ENCODE data around the gene UBE2O.
"Not testable (repeated sequence)": the region's sequence is repeated elsewhere in the genome, so short reads cannot be mapped to it uniquely, and the experiment has no call there.

UBE2O gene

GRCh38 chr17:76370261-76370993 lies 82.5 kb downstream of the UBE2O start:
- DNase-seq (ENCODE audit: low spot score) = no peak

DNA sequence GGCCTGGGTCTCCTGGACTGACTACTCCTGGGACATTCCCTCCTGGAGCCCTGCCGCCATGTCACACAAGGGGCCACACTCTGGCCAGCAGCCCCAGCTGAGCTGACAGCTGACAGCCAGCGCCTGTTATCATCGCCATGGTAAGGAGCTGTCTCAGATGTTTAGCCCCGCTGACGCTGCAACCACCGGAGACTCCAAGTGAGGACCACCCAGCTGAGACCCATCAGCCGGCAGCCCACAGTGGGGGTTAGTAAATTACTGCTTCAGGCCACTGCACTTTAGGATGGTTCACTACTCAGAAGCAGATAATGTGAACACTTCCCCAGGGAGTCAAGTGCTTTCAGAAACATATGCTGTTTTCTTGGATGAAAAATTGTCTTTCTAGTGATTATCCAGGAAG lies 83.1 kb downstream of the UBE2O start:
- no peak for DNase-seq (ENCODE audit: low spot score)

DNA sequence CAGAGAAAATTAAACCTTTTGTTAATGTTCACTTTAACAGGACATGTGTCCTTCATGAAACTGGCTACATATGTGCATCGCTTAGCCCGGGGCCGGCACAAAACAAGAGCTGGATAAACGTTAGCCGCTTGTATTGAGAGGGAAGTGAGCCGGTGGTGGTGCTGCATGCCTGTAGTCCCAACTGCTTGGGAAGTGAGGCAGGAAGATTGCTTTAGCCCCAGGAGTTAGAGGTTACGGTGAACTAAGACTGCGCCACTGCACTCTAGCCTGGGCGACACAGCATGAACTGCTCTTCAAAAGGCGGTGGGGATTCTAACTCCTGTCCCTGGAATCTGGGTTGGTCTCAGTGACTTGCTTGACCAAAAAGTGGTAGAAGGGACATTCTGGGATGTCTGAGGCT lies 83.6 kb downstream of the UBE2O start:
- no peak for DNase-seq (ENCODE audit: low spot score)

GRCh38 chr17:76368545-76368944 lies 84.4 kb downstream of the UBE2O start:
- no peak for DNase-seq (ENCODE audit: low spot score)

GRCh38 chr17:76367642-76368041 lies 85.3 kb downstream of the UBE2O start:
- no peak for DNase-seq (ENCODE audit: low spot score)

- DNase-seq (ENCODE audit: low spot score) = no peak
Observed at GRCh38 chr17:76366247-76366646, 86.7 kb downstream of the UBE2O start.

- no peak for DNase-seq (ENCODE audit: low spot score)
Observed at GRCh38 chr17:76365256-76365903, 87.6 kb downstream of the UBE2O start.

DNA sequence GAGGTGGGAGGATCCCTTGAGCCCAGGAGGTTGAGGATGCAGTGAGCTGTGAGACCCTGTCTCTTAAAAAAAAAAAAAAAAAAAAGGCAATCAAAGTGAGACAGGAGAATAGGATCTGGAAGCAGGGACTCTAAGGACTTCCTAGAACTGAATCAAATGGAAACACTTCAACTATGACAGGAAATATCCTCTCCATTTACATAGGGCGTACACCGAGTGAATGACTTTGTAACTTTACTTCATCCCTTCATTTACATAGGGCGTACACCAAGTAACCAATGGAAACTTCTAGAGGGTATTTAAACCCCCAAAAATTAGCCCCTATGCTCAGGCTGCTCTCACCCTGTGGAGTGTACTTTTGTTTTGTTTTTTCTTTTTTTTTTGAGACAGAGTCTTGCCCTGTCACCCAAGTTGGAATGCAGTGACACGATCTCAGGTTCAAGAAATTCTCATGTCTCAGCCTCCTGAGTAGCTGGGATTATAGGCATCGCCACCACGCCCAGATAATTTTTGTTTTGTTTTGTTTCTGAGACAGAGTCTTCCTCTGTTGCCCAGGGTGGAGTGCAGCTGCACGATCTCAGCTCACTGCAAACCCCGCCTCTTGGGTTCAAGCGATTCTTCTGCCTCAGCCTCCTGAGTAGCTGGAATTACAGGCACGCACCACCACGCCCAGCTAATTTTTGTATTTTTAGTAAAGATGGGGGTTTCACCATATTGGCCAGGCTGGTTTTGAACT lies 89.7 kb downstream of the UBE2O start:
- DNase-seq (ENCODE audit: low spot score) = no peak

GRCh38 chr17:76360461-76360860 lies 92.5 kb downstream of the UBE2O start:
- no peak for DNase-seq (ENCODE audit: low spot score)

GRCh38 chr17:76359776-76360175 lies 93.2 kb downstream of the UBE2O start:
- not testable (repeated sequence) for DNase-seq (ENCODE audit: low spot score)

GRCh38 chr17:76359375-76359774 lies 93.6 kb downstream of the UBE2O start:
- DNase-seq (ENCODE audit: low spot score) = no peak

- DNase-seq (ENCODE audit: low spot score) = no peak
Observed at GRCh38 chr17:76357597-76358158, 95.3 kb downstream of the UBE2O start.

DNA sequence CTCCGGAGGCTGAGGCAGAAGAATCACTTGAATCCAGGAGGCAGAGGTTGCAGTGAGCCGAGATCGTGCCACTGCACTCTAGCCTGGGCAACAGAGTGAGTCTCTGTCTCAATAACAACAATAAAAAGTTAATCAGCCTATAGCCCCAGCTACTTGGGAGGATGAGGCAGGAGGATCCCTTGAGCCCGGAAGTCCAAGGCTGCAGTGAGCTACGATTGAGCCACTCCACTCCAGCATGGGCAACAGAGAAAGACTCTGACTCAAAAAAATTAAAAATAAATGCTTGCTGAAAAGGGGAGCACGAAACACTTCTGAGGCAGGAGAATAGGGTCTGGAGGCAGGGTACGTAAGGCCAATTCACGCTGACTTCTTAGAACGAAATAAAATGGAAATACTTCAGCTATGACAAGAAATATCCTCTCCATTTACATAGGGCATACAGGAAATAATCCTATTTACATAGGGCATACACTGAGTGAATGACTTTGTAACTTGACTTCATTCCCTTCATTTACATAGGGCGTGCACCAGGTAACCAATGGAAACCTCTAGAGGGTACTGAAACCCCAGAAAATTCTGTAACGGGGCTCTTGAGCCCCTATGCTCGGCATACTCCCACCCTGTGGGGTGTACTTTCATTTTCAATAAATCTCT lies 96.0 kb downstream of the UBE2O start:
- no peak for DNase-seq (ENCODE audit: low spot score)

- peak; percentile 58 for DNase-seq (ENCODE audit: low spot score)
Observed at GRCh38 chr17:76354747-76355310, 98.1 kb downstream of the UBE2O start.

GRCh38 chr17:76354317-76354729 lies 98.6 kb downstream of the UBE2O start:
- no peak for DNase-seq (ENCODE audit: low spot score)

DNA sequence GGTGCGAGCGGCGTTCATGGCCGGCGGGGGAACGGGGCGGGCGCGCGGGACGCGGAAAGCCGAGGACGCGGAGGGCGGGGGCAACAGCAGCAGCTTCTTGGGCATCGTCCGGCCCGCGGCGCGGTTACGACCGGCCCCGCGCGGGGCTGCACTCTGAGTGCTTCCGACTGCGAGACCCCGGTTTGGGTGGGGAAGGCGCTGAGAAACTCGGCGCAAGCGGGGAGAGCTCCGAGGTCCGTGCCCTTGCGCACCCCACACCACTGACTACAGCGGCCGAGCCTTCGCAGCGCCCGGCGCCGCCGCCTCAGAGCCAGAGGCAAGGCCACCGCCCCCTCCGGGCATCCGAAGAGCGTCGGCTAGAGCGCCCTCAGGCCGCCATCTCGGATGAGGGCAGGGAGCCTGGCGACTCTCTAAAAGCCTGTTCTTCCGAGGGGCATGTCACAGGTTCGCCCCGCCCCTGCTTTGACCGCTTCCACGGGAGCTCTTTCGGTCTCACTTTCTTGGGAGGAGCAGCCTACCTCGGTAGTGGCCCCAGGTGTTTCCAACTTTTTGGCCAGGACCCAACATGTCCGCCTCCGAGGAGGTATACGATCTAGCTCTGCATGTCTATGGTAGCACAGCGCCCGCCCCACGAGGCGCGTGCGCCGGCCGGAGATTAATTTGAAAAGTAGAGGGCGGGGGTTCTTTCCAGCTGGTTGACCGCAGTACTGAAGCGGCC lies 99.2 kb downstream of the UBE2O start, which contains the start of gene PRPSAP1:
PRPSAP1 (minus strand) TSS at position 318 of the 718 bp plus-strand sequence; CDS start at position 105, 213 bp downstream.
- peak; percentile 90 for DNase-seq (ENCODE audit: low spot score)

- no peak for DNase-seq (ENCODE audit: low spot score)
Observed at GRCh38 chr17:76353004-76353598, 99.9 kb downstream of the UBE2O start.

DNA sequence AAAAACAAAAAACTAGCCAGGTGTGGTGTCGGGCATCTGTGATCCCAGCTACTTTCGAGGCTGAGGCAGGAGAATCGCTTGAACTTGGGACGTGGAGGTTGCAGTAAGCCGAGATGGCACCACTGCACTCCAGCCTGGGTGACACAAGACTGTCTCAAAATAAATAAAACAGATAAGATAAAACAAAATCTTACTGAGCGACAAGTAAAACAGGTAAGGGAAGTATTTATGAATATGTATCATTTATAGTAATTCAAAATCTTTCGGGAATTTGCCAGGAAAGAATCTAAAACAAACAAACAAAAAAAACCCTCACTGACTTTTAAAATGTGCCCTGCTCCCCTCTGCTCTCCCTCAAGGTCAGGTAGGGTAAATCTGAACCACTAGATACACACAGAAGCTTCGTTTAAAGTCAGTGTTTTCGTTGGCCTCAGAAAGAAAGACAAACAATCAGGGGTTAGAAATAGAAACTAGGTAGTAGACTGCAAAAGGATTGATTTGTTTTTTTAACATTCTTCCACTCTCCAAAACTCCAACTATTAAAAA lies 101.4 kb downstream of the UBE2O start:
- DNase-seq (ENCODE audit: low spot score) = no peak

DNA sequence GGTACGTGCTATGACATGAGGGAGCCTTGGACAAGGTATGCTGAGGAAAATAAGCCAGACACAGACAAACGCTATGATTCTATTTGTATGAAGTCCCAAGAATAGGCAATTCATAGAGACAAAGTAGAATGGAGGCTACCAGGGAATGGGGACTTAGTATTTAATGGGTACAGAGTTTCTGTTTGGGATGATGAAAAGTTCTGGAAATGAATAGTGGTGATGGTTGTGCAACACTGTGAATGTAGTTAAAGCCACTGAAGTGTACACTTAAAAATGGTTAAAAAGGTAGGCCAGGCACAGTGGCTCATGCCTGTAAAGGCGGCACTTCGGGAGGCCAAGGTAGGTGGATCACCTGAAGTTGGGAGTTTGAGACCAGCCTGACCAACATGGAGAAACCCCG lies 102.5 kb downstream of the UBE2O start:
- DNase-seq (ENCODE audit: low spot score) = no peak

DNA sequence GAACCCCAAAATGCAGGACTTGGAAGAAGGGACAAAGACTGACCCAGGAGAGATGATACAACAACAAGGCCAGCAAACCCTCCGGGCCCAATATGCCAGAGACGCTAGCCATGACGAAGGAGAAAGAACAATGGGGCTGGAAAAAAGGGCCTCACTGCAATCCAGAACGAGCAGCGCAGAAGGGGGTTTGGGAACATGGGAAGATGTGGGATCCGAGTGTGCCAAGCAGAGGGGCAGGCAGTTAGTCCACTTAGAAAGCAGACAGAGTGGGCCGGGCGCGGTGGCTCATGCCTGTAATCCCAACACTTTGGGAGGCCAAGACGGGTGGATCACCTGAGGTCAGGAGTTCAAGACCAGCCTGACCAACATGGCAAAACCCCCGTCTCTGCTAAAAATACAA lies 106.0 kb downstream of the UBE2O start:
- DNase-seq (ENCODE audit: low spot score) = not testable (repeated sequence)

All from hematopoietic multipotent progenitor cell treated with erythropoietin and hydrocortisone succinate and interleukin-3 and kit ligand, for 17 days (in vitro differentiated cells).